HEK293 (cell line): Measurements from ENCODE around the gene LYPD5.

Experiments used
- CTCF ChIA-PET: fragments of 350-600 bp; formaldehyde crosslinking; extraction: SDS; loops from one replicate; lab custom pipeline; 2021; ENCODE audit warnings: antibody characterized with exemption; lab: Yijun Ruan, JAX
- POLR2A ChIA-PET: fragments of 300-600 bp; formaldehyde crosslinking; extraction: SDS; loops from one replicate; lab custom pipeline; 2020; ENCODE audit warnings: antibody characterized with exemption, inconsistent platforms; lab: Yijun Ruan, JAX
- H3K27ac ChIP-seq: fragments of 200-500 bp; sonication (Bioruptor generic); 2 replicates; pipeline ENCODE4 v1.5.1; 2014; ENCODE audit warnings: low read depth, low read length, control low read depth, inconsistent platforms; ENCODE audit errors: extremely low read depth
- H3K36me3 ChIP-seq, 2 experiments: fragments of 200-500 bp in 1 of 2; sonication (Bioruptor generic) in 1 of 2; 1 replicate in 1 of 2; 2 replicates in 1 of 2; pipeline ENCODE4 v1.5.1; 2014 to 2017; ENCODE audit warnings: inconsistent platforms in 2 of 2, low read length in 2 of 2; ENCODE audit not compliant: control insufficient read depth in 2 of 2, insufficient read depth in 1 of 2
- H3K4me1 ChIP-seq: fragments of 200-500 bp; sonication (Bioruptor generic); 2 replicates; pipeline ENCODE4 v1.5.1; 2014; ENCODE audit warnings: mild to moderate bottlenecking, low read length, inconsistent platforms; ENCODE audit not compliant: control insufficient read depth, insufficient read depth
- H3K4me3 ChIP-seq: 2 replicates; pipeline ENCODE4 v1.5.1; 2011; ENCODE audit warnings: low read depth, mild to moderate bottlenecking, control low read depth, low read length, moderate library complexity
- H3K9me3 ChIP-seq: fragments of 200-500 bp; sonication (Bioruptor generic); 2 replicates; pipeline ENCODE4 v1.5.1; 2014; ENCODE audit warnings: low read depth, low read length, inconsistent platforms; ENCODE audit not compliant: control insufficient read depth, insufficient read depth
- GLIS1 ChIP-seq: fragments of 450-650 bp; formaldehyde crosslinking; IDR thresholded peaks from 2 replicates; pipeline ENCODE4 v1.5.1; 2016; ENCODE audit warnings: missing biosample characterization, missing genetic modification characterization
- KLF1 ChIP-seq: fragments of 450-650 bp; formaldehyde crosslinking; IDR thresholded peaks from 2 replicates; pipeline ENCODE4 v1.5.1; 2016; ENCODE audit warnings: missing biosample characterization, missing genetic modification characterization
- SALL2 ChIP-seq: fragments of 450-650 bp; formaldehyde crosslinking; IDR thresholded peaks from 2 replicates; pipeline ENCODE4 v1.5.0; 2017; ENCODE audit warnings: missing biosample characterization, mild to moderate bottlenecking, missing genetic modification characterization, borderline replicate concordance
- SP3 ChIP-seq: fragments of 450-650 bp; formaldehyde crosslinking; IDR thresholded peaks from 2 replicates; pipeline ENCODE4 v1.5.1; 2016; ENCODE audit warnings: missing biosample characterization, missing genetic modification characterization
- SP7 ChIP-seq: fragments of 450-650 bp; formaldehyde crosslinking; IDR thresholded peaks from 2 replicates; pipeline ENCODE4 v1.5.1; 2016; ENCODE audit warnings: missing biosample characterization, missing genetic modification characterization
- YY2 ChIP-seq: fragments of 450-650 bp; formaldehyde crosslinking; IDR thresholded peaks from 2 replicates; pipeline ENCODE4 v1.5.1; 2016; ENCODE audit warnings: missing biosample characterization, missing genetic modification characterization
- ZBTB21 ChIP-seq: fragments of 450-650 bp; formaldehyde crosslinking; IDR thresholded peaks from 2 replicates; pipeline ENCODE4 v1.5.1; 2017; ENCODE audit warnings: missing biosample characterization, missing genetic modification characterization
- ZFHX2 ChIP-seq: fragments of 450-650 bp; formaldehyde crosslinking; conservative IDR thresholded peaks from 2 replicates; pipeline ENCODE4 v1.5.1; 2016; ENCODE audit warnings: missing biosample characterization, missing genetic modification characterization
- ZIC2 ChIP-seq: fragments of 450-650 bp; formaldehyde crosslinking; IDR thresholded peaks from 2 replicates; pipeline ENCODE4 v1.5.1; 2016; ENCODE audit warnings: missing biosample characterization, missing genetic modification characterization
- ZNF133 ChIP-seq: fragments of 450-650 bp; formaldehyde crosslinking; IDR thresholded peaks from 2 replicates; pipeline ENCODE4 v1.5.1; 2016; ENCODE audit warnings: missing biosample characterization, missing genetic modification characterization
- ZNF274 ChIP-seq, 2 experiments: fragments of 200-500 bp in 1 of 2; fragments of 450-650 bp in 1 of 2; sonication (Bioruptor generic) in 1 of 2; formaldehyde crosslinking in 1 of 2; IDR thresholded peaks; 2 replicates each; pipeline versions ENCODE4 v1.5.1 to v1.6.1; 2014 to 2016; ENCODE audit warnings: borderline replicate concordance in 1 of 2, inconsistent platforms in 1 of 2, low read length in 1 of 2, missing biosample characterization in 1 of 2, missing genetic modification characterization in 1 of 2
- ZNF311 ChIP-seq: fragments of 450-650 bp; formaldehyde crosslinking; IDR thresholded peaks from 2 replicates; pipeline ENCODE4 v1.5.1; 2017; ENCODE audit warnings: missing biosample characterization, missing genetic modification characterization, borderline replicate concordance
- ZNF426 ChIP-seq: fragments of 450-650 bp; formaldehyde crosslinking; IDR thresholded peaks from 2 replicates; pipeline ENCODE4 v1.5.1; 2017; ENCODE audit warnings: missing biosample characterization, missing genetic modification characterization, mild to moderate bottlenecking, inconsistent platforms, moderate library complexity
- ZNF514 ChIP-seq: fragments of 450-650 bp; formaldehyde crosslinking; IDR thresholded peaks from 2 replicates; pipeline ENCODE4 v1.5.1; 2016; ENCODE audit warnings: missing biosample characterization, missing genetic modification characterization
- ZNF548 ChIP-seq: fragments of 450-650 bp; formaldehyde crosslinking; IDR thresholded peaks from 2 replicates; pipeline ENCODE4 v1.5.1; 2016; ENCODE audit warnings: missing biosample characterization, missing genetic modification characterization
- ZNF621 ChIP-seq: fragments of 450-650 bp; formaldehyde crosslinking; IDR thresholded peaks from 2 replicates; pipeline ENCODE4 v1.5.1; 2017; ENCODE audit warnings: missing biosample characterization, missing genetic modification characterization
- ZNF626 ChIP-seq: fragments of 450-650 bp; sonication (Bioruptor Pico); formaldehyde crosslinking; IDR thresholded peaks from 2 replicates; pipeline ENCODE4 v1.5.1; 2018; ENCODE audit warnings: missing biosample characterization, missing genetic modification characterization, inconsistent platforms
- ZNF747 ChIP-seq: fragments of 450-650 bp; formaldehyde crosslinking; IDR thresholded peaks from 2 replicates; pipeline ENCODE4 v1.5.1; 2016; ENCODE audit warnings: missing biosample characterization, missing genetic modification characterization
- TF ChIP-seq, protein P1 (sequence below): fragments of 450-650 bp; formaldehyde crosslinking; IDR thresholded peaks from 2 replicates; pipeline ENCODE4 v1.5.0; 2017; ENCODE audit warnings: missing biosample characterization, missing genetic modification characterization, borderline replicate concordance
- TF ChIP-seq, protein P2 (sequence below): fragments of 450-650 bp; formaldehyde crosslinking; IDR thresholded peaks from 2 replicates; pipeline ENCODE4 v1.5.1; 2017; ENCODE audit warnings: missing biosample characterization, missing genetic modification characterization
- TF ChIP-seq, protein P3 (sequence below): fragments of 450-650 bp; formaldehyde crosslinking; IDR thresholded peaks from 2 replicates; pipeline ENCODE4 v1.5.1; 2016; ENCODE audit warnings: missing biosample characterization, missing genetic modification characterization
- TF ChIP-seq, protein P4 (sequence below): fragments of 450-650 bp; formaldehyde crosslinking; IDR thresholded peaks from 2 replicates; pipeline ENCODE4; 2016; ENCODE audit warnings: missing biosample characterization, missing genetic modification characterization
- TF ChIP-seq, protein P5 (sequence below): fragments of 450-650 bp; formaldehyde crosslinking; IDR thresholded peaks from 2 replicates; pipeline ENCODE4 v1.5.1; 2016; ENCODE audit warnings: missing biosample characterization, missing genetic modification characterization

LYPD5 gene

DNA sequence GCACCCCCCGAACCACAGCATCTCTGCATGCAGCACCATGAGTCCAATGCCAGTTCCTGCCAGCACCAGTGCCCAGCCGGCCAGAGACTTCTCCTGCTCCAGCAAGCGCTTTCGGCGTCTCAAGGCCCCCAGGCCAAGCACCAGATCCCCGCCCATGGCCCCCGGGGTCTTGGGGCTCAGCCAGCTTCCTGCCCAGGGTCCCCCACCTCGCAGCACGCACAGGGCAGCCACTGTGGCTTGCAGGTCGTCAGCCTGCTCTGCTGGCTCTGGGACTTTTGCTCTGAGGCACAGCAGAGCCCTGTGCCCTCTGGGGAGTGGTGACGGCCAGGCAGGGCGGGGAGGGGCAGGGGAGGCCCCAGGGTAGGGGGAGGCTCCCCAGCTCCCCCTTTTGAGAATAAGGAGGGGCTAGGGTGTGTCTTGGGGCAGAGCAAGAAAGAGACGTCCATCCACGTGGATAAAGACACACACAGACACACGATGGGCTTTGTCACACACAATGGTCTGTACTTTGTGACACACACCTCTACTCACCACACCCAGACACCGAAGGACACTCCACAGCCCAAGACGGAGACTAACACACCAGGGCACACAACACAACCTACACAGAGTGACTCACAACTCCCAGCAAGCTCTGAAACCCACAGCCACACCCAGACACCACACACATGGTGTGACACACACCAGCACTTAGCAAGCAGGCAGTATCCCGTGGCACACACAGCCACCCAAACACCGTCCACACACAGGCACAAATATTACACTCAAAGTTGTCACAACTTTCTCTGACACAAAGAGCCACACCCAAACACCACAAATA lies 21.3 kb downstream of the LYPD5 start, which contains the start of gene KCNN4:
KCNN4 (minus strand) TSS at position 268 of the 820 bp plus-strand sequence; CDS start at position 156, 112 bp downstream.
- POLR2A ChIA-PET, result no interaction called here
- TF ChIP-seq ZNF626 (tag by site-specific recombination), result no peak
- peak; percentile 64; the same call in 1 of the 2 replicates for TF ChIP-seq ZNF747 (tag by site-specific recombination)
- TF ChIP-seq, protein P1, sequence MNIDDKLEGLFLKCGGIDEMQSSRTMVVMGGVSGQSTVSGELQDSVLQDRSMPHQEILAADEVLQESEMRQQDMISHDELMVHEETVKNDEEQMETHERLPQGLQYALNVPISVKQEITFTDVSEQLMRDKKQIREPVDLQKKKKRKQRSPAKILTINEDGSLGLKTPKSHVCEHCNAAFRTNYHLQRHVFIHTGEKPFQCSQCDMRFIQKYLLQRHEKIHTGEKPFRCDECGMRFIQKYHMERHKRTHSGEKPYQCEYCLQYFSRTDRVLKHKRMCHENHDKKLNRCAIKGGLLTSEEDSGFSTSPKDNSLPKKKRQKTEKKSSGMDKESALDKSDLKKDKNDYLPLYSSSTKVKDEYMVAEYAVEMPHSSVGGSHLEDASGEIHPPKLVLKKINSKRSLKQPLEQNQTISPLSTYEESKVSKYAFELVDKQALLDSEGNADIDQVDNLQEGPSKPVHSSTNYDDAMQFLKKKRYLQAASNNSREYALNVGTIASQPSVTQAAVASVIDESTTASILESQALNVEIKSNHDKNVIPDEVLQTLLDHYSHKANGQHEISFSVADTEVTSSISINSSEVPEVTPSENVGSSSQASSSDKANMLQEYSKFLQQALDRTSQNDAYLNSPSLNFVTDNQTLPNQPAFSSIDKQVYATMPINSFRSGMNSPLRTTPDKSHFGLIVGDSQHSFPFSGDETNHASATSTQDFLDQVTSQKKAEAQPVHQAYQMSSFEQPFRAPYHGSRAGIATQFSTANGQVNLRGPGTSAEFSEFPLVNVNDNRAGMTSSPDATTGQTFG (tag by site-specific recombination), result 0 out of 2 replicates have a peak, but pooled peaks have one; percentile 44
- TF ChIP-seq SP3, result peak; percentile 41
- no peak; the same call in 1 of the 2 replicates for TF ChIP-seq ZNF548
- TF ChIP-seq ZBTB21 (tag by site-specific recombination), result peak; percentile 21; the same call in 1 of the 2 replicates
- 0 out of 2 replicates have a peak, but pooled peaks have one; percentile 26 for TF ChIP-seq SALL2 (tag by site-specific recombination)
- TF ChIP-seq ZNF133, result 0 out of 2 replicates have a peak, but pooled peaks have one; percentile 18
- TF ChIP-seq YY2 (tag by site-specific recombination), result no peak
- TF ChIP-seq ZNF621 (tag by site-specific recombination), result 0 out of 2 replicates have a peak, but pooled peaks have one; percentile 9
- peak; percentile 91; the same call in 1 of the 2 replicates for TF ChIP-seq ZNF311 (tag by site-specific recombination)
- TF ChIP-seq, protein P2, sequence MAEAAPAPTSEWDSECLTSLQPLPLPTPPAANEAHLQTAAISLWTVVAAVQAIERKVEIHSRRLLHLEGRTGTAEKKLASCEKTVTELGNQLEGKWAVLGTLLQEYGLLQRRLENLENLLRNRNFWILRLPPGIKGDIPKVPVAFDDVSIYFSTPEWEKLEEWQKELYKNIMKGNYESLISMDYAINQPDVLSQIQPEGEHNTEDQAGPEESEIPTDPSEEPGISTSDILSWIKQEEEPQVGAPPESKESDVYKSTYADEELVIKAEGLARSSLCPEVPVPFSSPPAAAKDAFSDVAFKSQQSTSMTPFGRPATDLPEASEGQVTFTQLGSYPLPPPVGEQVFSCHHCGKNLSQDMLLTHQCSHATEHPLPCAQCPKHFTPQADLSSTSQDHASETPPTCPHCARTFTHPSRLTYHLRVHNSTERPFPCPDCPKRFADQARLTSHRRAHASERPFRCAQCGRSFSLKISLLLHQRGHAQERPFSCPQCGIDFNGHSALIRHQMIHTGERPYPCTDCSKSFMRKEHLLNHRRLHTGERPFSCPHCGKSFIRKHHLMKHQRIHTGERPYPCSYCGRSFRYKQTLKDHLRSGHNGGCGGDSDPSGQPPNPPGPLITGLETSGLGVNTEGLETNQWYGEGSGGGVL (tag by site-specific recombination), result peak; percentile 20; the same call in 1 of the 2 replicates
- TF ChIP-seq GLIS1, result peak; percentile 76
- TF ChIP-seq, protein P3, sequence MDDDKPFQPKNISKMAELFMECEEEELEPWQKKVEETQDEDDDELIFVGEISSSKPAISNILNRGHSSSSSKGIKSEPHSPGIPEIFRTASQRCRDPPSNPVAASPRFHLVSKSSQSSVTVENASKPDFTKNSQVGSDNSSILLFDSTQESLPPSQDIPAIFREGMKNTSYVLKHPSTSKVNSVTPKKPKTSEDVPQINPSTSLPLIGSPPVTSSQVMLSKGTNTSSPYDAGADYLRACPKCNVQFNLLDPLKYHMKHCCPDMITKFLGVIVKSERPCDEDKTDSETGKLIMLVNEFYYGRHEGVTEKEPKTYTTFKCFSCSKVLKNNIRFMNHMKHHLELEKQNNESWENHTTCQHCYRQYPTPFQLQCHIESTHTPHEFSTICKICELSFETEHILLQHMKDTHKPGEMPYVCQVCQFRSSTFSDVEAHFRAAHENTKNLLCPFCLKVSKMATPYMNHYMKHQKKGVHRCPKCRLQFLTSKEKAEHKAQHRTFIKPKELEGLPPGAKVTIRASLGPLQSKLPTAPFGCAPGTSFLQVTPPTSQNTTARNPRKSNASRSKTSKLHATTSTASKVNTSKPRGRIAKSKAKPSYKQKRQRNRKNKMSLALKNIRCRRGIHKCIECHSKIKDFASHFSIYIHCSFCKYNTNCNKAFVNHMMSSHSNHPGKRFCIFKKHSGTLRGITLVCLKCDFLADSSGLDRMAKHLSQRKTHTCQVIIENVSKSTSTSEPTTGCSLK (tag by site-specific recombination), result peak; percentile 83; the same call in 1 of the 2 replicates
- no peak for TF ChIP-seq ZNF426 (tag by site-specific recombination)
- TF ChIP-seq ZNF274 (IDR thresholded peaks at IDR 0.05; ENCODE audit: low read length), result no peak
- 0 out of 2 replicates have a peak, but pooled peaks have one; percentile 51 for TF ChIP-seq ZNF274 (tag by site-specific recombination; IDR thresholded peaks at IDR 0.05; ENCODE audit: borderline replicate concordance)
- TF ChIP-seq ZNF514 (tag by site-specific recombination), result no peak
- TF ChIP-seq, protein P4, sequence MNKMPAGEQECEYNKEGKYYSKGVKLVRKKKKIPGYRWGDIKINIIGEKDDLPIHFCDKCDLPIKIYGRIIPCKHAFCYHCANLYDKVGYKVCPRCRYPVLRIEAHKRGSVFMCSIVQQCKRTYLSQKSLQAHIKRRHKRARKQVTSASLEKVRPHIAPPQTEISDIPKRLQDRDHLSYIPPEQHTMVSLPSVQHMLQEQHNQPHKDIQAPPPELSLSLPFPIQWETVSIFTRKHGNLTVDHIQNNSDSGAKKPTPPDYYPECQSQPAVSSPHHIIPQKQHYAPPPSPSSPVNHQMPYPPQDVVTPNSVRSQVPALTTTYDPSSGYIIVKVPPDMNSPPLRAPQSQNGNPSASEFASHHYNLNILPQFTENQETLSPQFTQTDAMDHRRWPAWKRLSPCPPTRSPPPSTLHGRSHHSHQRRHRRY (tag by site-specific recombination), result peak; percentile 75; the same call in 1 of the 2 replicates
- peak; percentile 97 for TF ChIP-seq KLF1 (tag by site-specific recombination)
- peak; percentile 81 for TF ChIP-seq ZFHX2 (tag by site-specific recombination)
- TF ChIP-seq, protein P5, sequence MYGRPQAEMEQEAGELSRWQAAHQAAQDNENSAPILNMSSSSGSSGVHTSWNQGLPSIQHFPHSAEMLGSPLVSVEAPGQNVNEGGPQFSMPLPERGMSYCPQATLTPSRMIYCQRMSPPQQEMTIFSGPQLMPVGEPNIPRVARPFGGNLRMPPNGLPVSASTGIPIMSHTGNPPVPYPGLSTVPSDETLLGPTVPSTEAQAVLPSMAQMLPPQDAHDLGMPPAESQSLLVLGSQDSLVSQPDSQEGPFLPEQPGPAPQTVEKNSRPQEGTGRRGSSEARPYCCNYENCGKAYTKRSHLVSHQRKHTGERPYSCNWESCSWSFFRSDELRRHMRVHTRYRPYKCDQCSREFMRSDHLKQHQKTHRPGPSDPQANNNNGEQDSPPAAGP, result peak; percentile 82
- peak; percentile 48 for TF ChIP-seq ZIC2 (tag by site-specific recombination)
- TF ChIP-seq SP7 (tag by site-specific recombination), result 0 out of 2 replicates have a peak, but pooled peaks have one; percentile 31
- H3K36me3 ChIP-seq, result no peaks in the 10 kb centered on the region
- no peaks in the 10 kb centered on the region for H3K9me3 ChIP-seq
- H3K27ac ChIP-seq, result no peak within 1 kb of the TSS
- H3K4me1 ChIP-seq, result peaks cover 5% of the 10 kb centered on the region
- CTCF ChIA-PET, result interaction anchor here (0.5 to 17.4 kb wide), 5 partner anchors 9 to 226 kb away, joined by 3 to 203 read pairs (median 6); no protein-coding TSS in a partner anchor
- H3K4me3 ChIP-seq, result no peak within 1 kb of the TSS
